Stimulated activated CD4-positive, alpha-beta T cell treated with anti-CD3 and anti-CD28 coated beads, TNF-alpha, amount 100 ng/mL, for 24 hours (primary cell): ENCODE data around the gene ZNF236.
A peak's percentile ranks its signal among the peaks of the same experiment; 100 is the strongest.
"Not testable (repeated sequence)": the region's sequence is repeated elsewhere in the genome, so short reads cannot be mapped to it uniquely, and the experiment has no call there.

Experiments
- DNase-seq, 3 experiments: peaks; one replicate each; pipeline ENCODE4 v3.0.0-alpha.2; 2020; ENCODE audit warnings: low read depth in 3 of 3

Gene ZNF236

DNA sequence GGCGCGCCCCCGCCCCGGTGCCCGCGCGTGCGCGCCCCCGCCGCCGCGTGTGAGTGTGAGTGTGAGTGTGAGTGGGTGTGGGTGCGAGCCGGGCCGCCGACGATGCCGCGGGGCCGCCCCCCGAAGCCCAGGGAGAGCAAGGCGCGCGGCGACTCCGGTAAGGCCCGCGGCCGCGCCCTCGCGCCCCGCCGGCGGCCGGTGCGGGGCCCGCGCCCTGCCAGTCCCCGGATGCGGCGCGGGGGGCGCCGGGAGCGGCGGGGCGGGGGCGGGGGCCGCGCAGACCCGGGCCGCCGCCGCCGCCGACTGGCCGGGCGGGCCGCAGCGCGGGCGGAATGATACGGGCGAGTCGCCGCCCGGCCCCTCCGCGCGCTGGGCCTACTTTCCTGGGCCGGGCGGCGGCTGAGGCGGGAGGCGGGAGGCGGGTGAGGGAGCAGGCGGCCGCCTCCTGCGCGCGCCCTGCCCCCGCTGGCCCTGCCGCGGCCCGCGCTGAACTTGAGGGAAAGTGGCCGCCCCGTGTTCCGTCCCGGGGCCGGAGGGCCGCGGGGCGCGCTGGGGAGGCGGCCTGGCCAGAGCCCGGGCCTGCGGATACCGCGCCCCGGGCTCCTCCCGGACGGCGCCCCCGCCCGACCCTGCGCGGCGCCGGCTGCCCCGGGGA is at the start of gene ZNF236:
TSS of gene ZNF236 (plus strand) at position 52 of the 655 bp plus-strand sequence. CDS start at position 103, 51 bp downstream.
- DNase-seq = peak; percentile 37 to 64 (median 42)

DNA sequence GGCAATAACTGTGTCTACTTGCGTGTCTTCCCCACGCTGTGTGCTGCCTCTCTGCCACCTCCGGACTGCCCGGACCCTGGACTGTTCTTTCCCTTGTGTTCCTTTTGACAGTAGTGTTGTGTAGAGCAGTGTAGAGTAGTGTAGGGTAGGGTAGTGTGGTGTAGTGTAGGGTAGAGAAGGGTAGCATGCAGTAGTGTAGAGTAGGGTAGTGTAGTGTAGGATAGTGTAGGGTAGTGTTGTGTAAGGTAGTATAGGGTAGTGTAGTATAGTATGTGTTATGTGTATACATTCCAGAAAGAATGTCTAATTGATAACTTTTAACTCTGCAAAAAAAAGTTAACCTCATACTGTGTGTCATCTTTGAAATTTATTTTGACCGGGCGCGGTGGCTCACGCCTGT is 49.7 kb upstream of the ZNF236 start:
- DNase-seq = no peak

DNA sequence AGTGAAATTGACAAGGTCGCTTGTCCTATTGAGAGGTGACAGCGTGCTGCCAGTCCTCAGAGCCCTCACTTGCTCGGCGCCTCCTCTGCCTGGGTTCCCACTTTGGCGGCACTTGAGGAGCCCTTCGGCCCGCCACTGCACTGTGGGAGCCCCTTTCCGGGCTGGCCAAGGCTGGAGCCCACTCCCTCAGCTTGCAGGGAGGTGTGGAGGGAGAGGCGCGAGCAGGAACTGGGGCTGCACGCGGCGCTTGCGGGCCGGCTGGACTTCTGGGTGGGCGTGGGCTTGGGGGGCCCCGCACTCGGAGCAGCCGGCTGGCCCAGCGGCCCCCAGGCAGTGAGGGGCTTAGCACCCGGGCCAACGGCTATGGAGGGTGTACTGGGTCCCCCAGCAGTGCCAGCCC is 45.3 kb upstream of the ZNF236 start:
- DNase-seq = not testable (repeated sequence)

DNA sequence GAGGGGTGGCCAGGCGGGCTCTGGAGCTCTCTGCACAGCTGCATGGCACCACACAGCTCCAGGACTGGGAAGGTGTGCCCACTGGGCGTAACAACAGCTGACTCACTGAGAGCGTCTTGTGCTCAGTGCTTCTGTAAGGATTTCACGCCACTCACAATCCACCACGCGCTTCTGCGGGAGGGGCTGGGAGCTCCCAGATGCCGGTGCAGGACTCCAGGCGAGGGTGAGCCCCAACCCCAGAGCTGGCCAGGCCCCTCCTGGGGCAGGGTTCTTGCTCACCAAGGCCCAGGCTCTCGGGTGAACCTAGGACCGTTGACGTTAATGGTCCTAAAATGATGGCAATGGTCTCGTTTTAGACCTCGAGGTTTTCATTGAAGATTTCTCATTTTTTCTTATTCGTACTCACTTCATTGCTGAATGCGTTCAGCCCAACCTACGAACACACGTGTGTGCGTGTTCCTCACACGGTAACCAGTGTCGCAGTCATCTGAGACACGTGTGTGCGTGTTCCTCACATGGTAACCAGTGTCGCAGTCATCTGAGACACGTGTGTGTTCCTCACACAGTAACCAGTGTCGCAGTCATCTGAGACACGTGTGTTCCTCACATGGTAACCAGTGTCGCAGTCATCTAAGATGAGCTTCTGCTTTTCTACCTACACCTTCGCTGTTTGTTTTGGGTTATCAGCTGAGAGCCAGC is 38.4 kb upstream of the ZNF236 start:
- no peak for DNase-seq

- DNase-seq = no peak
Measured at GRCh38 chr18:76785872-76786271, 36.5 kb upstream of the ZNF236 start.

DNA sequence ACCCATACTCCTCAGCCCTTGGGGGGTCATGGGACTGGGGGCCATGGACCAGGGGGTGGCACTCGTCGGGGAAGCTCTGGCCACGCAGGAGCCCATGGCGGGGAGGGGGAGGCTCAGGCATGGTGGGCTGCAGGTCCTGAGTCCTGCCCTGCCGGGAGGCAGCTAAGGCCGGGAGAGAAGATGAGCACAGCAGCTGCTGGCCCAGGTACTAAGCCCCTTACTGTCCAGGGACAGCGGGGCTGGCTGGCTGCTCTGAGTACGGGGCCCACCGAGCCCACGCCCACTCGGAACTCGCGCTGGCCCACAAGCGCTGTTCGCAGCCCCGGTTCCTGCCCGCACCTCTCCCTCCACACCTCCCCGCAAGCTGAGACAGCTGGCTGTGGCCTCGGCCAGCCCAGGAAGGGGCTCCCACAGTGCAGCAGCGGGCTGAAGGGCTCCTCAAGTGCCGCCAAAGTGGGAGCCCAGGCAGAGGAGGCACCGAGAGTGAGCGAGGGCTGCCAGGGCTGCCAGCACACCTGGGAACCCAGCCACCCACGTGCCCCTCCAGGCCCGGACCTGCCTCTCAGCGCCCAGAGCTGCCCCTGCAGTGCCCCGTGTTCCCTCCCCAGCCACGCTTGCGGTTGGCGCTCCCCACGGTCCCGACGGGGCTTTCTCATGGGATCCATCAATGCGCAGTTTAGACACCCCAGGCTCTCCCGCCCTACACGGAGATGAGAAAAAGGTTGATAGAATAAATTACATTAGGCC is 33.6 kb upstream of the ZNF236 start:
- DNase-seq = no peak

- DNase-seq = no peak
Measured at GRCh38 chr18:76791106-76791505, 31.3 kb upstream of the ZNF236 start.

DNA sequence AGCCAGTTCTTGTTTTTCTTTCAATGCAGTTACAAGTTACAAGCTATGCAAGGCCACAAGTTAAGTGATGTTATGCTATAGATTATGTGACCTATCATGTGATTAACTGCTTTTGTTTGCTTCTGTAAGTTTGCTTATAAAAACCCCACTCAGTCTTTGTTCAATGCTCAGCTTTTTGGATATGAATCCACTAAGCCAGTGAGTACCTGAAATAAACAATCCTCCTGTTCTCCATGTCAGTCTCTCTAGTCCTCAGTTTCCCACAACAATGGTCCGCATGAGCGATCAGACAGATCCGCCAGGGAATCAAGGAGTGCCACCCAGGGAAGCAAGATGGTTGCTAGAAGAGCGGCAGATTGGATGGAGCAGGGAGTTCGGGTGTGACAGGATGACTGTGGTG is 30.7 kb upstream of the ZNF236 start:
- DNase-seq = no peak

DNA sequence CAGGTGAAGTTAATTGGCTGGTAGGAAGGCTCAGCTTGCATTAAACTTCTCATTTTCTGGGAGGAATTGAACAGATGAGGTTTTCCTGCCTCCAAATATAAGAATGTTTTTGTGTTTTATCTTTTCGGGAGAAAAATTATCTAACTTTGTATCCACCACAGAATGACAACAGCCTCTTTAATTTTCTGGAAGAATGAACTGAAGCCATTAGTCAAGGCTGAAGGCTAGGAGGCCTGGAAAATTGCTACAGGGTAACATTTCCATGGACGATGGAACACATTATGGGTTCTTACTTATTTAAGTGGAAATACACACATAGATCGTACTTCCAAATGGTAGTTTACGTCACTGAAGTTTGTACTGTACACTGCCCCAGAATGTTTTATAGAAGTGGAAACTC is 28.0 kb upstream of the ZNF236 start:
- DNase-seq = no peak

DNA sequence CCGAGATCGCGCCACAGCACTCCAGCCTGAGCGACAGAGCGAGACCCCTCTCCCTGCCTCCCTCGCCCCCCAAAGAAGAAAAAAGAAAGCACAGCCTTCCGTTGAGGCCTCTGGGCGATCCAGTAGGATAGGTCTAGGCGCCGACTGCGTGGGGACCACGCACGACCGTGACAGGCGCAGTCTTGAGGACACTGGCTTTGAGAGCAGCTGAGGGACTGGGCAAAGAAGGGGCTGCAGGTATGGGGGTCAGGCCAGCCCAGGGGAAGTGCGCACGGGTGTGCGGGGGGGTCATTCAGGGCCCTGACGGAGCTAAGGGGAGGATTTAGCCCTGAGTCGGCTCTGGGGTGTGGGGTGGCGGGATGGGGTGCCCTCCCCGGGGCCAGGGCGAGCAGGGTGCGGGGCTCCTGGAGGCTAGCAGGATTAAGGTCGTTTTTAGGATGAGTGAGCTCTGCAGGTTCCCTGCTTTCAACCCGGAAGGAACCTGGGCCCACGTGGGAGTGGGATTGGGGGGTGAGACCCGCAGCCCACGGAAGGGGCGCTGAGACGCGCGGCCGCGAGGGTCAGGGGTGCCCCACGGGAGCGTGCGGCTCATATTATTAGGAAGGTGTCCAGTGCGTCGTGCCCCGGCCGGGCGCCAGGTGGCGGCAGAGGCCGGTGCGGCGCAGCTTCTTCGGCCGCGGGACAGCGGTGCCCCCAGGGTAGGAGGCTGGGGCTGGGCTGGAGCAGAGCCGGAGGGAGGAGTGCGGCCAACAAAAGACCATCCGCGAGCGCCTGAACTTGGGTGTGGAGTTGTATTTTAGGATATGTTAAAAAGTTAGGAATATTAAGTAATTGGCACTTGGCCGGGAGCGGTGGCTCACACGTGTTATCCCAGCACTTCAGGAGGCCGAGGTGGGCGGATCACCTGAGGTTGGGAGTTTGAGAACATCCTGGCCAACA is 20.5 kb upstream of the ZNF236 start:
- peak in 1 of 3 experiments; percentile 46 for DNase-seq

DNA sequence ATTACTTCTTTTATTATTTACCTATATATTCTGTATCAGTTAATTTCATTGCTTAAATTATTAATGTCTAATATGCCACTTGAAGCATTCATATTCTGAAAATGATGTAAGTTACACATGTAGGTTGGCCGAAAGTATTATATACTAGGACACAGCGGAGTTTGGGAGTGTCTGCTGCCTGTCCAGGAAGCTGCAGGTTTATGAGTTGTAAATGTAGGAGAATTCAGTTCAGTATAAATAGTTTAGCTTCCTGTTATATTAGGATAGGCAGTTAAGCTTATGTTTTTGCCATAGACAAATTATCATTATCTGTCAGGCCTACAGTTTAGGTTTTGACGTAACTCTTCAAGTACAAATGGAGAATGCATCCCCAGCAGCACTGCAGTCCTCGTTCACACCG is 18.9 kb upstream of the ZNF236 start:
- no peak for DNase-seq

GRCh38 chr18:76803814-76804213 is 18.5 kb upstream of the ZNF236 start:
- peak; percentile 49 to 64 (median 51) for DNase-seq

DNA sequence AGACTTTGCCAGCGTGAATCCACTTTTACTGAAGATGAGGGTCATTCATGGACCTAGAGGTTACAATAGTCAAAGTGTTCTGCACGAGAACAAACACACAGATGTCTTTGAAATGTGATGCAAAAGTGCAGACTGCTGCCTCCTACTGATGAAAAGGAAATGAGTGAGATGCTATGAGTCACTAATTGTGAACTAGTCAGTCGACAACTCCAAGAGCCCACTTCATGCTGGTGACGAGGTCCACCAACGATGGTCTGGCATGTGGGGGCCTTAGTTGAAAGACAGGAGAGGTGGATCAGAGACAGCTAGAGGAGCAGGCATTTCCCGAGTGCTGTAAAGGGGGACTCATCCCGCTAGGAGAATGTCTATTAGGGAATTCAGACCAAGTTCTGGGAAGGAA is 17.1 kb upstream of the ZNF236 start:
- no peak for DNase-seq

DNA sequence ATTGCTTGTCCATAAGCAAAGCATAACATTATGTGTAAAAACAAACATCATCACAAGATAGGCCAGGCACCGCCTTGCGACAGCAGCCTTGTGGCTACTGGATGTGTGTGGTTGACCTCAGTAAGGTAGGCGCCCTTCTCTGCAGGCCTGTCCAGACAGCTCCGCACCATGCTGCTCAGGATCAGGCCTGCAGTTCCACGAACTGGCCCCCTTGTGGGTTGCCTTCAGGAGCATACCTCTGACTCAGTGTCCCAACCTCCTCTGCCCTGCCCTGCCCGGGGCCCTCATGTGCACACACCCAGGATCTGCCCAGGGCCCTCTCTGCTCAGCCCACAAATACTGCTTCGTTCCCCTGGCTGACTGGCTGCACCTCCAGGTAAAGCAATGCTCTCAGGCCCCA is 16.1 kb upstream of the ZNF236 start:
- no peak for DNase-seq

- no peak for DNase-seq
Measured at GRCh38 chr18:76808561-76808960, 13.8 kb upstream of the ZNF236 start.

DNA sequence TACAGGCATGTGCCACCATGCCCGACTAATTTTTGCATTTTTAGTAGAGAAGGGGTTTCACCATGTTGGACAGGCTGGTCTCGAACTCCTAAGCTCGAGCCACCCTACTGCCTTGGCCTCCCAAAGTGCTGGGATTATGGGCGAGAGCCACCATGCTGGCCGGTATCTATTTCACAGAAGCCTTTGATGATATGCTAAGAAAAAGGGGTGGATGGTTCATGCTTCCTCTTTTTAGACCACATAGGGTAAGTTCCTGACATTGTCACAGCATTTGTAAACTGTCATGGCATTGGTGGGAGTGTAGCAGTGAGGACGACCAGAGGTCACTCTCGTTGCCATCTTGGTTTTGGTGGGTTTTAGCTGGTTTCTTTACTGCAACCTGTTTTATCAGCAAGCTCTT is 10.8 kb upstream of the ZNF236 start:
- DNase-seq = not testable (repeated sequence)

DNA sequence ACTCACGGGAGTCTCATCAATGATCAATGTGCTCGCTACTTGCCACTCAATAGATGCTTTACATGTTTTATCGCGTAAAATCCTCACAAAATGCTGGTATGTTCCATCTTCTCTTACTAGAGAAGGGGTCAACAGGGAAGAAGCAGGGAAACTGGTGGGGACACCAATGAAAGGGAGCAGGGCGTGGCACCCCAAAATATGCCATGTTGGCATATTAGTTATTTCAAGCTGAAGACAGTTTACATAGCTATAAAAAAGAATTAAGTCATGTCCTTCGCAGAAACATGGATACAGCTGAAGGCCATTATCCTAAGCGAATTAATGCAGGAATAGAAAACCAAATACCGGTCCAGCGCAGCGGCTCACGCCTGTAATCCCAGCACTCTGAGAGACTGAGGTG is 8.1 kb upstream of the ZNF236 start:
- DNase-seq = no peak

DNA sequence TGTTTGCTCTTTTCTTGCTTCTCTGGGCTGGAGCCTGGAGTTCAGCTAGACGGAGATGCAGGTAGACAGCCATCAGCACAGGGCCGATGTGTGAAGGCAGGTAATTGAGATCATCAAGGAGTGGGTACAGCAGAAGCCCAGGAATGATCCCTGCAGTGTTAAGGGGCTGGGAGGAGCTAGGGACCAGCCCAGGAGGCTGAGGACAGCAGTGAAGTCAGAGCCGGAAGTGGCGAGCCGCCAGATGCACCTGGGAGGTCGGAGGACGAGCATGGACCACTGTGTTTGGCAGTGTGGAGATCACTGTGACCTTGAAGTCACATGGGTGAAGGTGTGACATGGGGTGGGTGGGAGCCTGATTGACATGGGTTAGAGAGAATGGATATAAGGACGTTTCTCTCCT is 6.2 kb upstream of the ZNF236 start:
- DNase-seq = no peak

GRCh38 chr18:76817888-76818611 is 4.3 kb upstream of the ZNF236 start:
- DNase-seq = no peak

GRCh38 chr18:76819411-76820136 is 2.8 kb upstream of the ZNF236 start:
- no peak for DNase-seq
